MV-4-11 (cell line): ENCODE measurements around the gene DND1.
"Not testable (repeated sequence)": the region's sequence is repeated elsewhere in the genome, so short reads cannot be mapped to it uniquely, and the experiment has no call there.

Source experiments
- DNase-seq: peaks from one replicate; lab custom pipeline; 2025; lab: John Stamatoyannopoulos, UW

DND1 gene

DNA sequence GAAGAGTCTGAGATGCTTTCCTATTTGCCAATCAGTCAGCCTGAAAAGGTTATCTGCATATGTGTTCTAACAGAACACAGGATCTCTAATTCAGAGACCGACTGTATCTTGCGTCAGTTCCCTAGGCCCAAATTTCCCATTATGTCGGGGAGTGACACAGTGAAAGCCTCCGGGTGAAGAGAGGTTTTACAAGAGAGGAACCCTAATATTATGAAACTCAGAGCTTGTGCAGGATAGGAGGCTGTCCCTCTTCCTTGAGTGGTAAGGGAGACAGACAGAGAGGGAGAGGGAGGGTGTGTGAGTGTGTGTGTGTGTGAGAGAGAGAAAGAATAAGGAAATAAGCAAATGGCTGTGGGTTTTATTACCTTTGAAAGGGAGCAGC is 42.3 kb downstream of the DND1 start:
- DNase-seq, result peak; percentile 55

DNA sequence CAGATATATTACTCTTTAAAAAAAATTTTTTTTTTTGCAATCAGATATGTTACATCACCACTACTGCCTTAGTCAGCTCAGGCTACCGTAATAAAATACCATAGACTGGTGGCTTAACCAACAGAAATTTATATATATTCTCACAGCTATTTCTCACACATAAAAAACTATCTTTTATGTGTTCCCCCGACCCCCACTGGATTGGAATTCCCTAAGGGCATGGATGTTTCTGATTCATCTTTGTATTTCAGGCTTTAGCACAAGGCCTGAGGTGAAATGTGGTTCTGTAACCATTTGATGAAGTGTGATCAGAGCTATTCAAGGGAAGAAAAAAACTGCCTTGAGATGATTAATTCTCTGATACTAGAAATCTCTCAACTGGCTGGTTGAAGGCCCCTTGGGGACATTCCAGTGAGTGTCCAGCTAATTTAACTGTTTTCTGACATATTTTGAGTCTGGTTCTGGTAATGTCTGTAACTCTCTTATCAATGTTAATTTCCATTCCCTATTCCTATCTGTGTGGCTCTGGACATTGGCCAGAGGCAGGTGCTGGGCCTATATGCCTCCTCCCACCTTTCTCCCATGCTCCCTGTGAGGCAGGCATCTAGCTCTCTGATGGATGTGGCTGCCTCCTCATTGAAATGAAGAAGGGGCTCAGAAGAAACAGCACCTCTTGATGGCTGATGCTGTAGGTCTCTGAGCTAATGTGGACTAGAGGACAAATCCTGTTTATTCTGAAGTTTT is 42.9 kb downstream of the DND1 start:
- no peak for DNase-seq

DNA sequence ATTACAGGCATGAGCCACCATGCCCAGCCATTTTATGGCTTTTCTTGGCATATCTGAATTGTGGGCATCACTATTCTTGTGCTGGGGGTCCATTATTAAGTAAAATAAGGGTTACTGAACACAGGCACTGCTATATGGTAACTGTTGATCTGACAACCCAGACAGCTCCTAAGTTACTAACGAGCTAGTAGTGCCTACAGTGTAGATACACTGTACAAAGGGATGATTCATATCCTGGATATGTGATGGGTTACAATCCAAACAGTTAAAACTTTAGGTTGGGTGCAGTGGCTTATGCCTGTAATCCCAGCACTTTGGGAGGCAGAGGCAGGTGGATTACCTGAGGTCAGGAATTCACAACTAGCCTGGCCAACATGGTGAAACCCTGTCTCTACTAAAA is 44.7 kb downstream of the DND1 start:
- no peak for DNase-seq

DNA sequence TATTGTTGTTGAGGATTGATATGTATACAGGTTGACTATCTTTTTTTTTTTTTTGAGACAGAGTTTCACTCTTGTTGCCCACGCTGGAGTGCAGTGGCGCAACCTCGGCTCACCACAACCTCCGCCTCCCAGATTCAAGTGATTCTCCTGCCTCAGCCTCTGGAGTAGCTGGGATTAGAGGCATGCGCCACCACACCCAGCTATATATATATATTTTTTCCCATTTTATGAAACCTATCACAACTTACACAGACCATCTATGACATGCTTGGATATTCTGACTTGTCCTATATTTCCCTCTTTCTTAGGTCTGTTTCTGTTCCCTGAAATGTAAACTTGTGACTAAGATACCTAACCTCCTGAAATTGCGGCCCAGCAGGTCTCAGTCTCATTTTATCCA is 45.4 kb downstream of the DND1 start:
- DNase-seq, result peak; percentile 2

DNA sequence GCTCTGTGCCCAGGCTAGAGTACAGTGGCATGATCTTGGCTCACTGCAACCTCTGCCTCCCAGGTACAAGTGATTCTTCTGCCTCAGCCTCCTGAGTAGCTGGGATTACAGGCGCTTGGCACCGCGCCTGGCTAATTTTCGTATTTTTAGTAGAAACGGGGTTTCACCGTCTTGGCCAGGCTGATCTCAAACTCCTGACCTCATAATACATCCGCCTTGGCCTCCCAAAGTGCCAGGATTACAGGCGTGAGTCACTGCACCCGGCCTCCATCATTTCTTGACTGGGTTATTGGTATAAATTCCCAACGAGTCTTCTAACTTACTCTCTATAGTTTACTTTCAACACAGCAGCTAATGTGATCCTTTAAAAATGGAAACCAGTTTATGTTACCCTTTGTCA is 48.5 kb downstream of the DND1 start:
- not testable (repeated sequence) for DNase-seq

- not testable (repeated sequence) for DNase-seq
These were observed 50.3 kb downstream of the DND1 start for GRCh38 chr5:140623061-140623460.

DNA sequence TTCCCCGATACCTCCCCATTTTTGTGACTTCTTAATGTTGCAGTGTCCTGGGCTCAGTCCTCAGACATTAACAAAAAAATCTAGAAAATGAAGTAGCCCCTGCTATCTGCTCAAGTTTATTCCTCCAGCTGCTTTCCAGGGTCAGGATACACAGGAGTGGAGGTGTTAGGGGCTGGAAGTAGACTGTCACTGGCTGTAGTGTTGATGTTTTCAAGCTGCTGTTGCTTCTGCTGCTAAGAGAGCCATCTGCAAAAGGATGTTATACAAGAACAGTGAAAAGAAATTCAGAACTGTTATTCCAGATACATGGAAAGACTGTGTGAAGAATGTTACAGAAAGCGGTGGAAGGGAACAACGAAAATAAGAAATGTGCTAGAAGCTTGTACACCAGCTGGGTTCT is 51.1 kb downstream of the DND1 start:
- no peak for DNase-seq
